HPDE6-E6E7 (cell line): ENCODE results near the gene HYOU1.
"Not testable (repeated sequence)": the region's sequence is repeated elsewhere in the genome, so short reads cannot be mapped to it uniquely, and the experiment has no call there.

ENCODE experiments used
- DNase-seq: peaks from one replicate; pipeline ENCODE4 v3.0.0; 2011; ENCODE audit warnings: missing footprints; ENCODE audit errors: extremely low spot score

HYOU1 gene

DNA sequence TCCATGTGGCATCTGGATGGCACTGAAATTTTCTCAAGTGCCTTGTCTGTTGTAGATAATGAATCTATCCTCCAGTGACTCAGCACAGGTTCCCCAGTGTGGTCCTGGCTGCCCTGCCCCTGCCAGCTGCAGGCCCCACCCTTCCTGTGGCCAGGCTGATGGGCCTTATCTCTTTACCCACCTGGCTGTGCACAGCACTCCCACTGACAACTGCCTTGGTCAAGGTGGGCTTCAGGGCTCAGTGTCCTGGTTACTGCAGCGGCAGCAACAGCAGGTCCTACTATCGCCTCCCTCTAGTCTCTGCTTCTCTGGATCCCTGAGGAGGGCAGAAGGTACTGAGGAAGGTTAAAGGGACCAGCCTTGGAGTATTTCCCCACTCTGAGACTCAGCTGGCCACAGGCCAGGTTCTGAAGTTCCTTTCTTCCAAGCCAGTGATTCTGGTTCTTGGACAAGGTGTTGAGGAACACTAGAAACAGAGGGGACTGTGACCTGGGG, 30.8 kb upstream of the HYOU1 start:
- no peak for DNase-seq

GRCh38 chr11:119087123-119087522, 30.1 kb upstream of the HYOU1 start:
- no peak for DNase-seq

- no peak for DNase-seq
Measured at GRCh38 chr11:119085437-119085847, 28.4 kb upstream of the HYOU1 start.

GRCh38 chr11:119084663-119085436, 27.8 kb upstream of the HYOU1 start, which contains the start of gene HMBS:
TSS of gene HMBS (plus strand) at chr11:119084881. CDS start at chr11:119085034, 153 bp downstream.
- peak; percentile 93 for DNase-seq

GRCh38 chr11:119081682-119082260, 24.8 kb upstream of the HYOU1 start:
- DNase-seq, result no peak

GRCh38 chr11:119078675-119079420, 21.8 kb upstream of the HYOU1 start:
- DNase-seq, result no peak

GRCh38 chr11:119077839-119078238, 20.8 kb upstream of the HYOU1 start:
- DNase-seq, result no peak

DNA sequence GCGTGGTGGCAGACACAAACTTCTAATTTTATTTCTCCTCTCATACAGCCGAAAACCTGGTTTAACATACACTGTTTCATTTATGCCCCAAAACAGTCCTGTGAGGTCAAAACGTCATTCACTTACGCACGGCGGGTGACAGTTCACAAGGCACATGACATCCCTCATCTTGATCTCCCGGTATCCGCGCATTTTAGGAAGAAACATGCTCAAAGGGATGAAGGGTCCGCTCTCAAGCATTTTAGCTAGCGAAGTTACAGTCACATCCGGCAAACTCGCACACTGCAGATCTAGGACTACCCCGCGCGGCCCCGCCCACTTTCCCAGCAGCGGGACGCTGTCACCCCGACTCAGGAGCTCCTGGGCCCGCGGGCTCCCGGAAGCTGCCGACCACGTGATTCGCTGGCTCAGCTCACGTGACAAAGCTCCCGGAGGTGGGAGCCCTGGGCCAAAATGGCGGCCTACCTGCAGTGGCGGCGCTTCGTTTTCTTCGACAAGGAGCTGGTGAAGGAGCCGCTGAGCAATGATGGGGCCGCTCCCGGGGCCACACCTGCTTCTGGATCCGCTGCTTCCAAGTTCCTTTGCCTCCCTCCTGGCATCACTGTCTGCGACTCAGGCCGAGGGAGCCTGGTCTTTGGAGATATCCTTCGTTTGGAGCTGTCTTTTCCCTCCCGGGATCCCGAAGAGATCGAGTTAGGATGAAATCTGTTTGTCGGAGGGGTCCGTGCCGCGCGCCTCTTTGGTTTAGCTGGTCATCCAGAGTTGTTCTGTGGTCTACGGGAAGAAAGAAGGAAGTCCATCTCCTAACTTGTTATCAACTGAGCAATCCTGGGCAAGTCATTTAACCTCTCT, 10.6 kb upstream of the HYOU1 start, which contains the start of gene VPS11:
VPS11 (plus strand) TSS at position 448 of the 852 bp plus-strand sequence; CDS start at position 454, 6 bp downstream.
- peak; percentile 100 for DNase-seq

DNA sequence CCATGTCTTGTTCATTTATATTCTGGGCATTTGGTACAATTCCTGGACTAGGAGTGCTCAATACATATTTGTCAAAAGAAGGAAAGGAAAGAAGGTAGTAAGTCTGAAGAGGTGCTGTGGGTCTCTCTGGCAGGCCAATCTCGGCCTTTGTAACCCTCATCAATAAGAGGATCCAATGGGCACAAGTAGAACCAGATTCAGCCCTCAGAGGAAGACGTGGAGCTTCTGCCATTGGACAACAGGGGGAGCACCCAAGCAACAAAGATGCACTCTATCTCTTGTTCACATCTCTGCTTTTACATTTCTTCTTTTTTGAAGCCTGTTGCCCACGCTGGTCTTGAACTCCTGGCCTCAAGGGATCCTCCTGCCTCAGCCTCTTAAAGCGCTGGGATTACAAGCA, 8.4 kb upstream of the HYOU1 start:
- peak; percentile 34 for DNase-seq

GRCh38 chr11:119062779-119063178, 5.8 kb upstream of the HYOU1 start:
- DNase-seq, result no peak

DNA sequence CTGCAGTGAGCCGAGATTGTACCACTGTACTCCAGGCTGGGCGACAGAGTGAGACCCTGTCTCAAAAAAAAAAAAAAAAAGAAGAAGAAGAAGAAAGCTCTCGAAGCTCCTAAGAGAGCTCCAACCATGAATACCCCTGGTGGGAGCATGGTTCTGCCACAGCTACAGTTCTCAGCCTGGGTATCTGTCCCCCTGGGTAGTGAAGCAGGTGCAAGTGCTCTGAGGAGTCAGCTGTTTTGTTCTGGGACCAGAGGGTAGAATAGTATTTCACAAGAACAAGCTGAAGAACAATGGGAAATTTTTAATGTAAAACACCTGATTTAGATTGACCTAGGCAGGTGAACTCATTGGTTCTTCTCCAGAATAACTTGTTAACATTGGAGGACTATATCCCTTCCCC, 4.3 kb upstream of the HYOU1 start:
- DNase-seq, result no peak

DNA sequence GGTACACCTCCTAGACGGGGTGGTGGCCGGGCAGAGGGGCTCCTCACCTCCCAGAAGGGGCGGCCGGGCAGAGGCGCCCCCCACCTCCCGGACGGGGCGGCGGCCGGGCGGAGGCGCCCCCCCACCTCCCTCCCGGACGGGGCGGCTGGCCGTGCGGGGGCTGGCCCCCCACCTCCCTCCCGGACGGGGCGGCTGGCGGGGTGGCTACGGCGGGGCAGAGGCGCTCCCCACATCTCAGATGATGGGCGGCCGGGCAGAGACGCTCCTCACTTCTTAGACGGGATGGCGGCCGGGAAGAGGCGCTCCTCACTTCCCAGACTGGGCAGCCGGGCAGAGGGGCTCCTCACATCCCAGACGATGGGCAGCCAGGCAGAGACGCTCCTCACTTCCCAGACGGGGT, 2.1 kb upstream of the HYOU1 start:
- not testable (repeated sequence) for DNase-seq

- peak; percentile 67 for DNase-seq
Measured at GRCh38 chr11:119056421-119056999, 495 bp downstream of the HYOU1 start.

DNA sequence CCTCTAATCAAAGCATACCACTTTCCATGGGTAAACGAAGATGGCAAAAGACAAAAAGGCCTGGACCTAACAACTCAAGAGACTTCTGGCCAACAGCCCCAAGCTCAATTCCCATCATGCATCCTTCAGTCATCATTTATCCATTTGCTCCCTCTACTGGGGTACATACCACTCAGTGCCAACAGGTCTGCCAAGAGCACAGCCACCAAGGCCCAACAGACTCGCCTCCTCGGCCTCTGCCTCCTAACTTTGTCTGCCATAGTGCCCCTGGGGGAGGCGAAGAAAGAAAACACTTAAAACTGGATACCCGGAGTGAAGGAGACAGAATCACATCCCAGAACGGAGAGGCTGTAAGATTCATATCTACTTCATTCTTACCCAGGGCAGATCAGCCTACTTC, 1.1 kb downstream of the HYOU1 start:
- peak; percentile 16 for DNase-seq

GRCh38 chr11:119054418-119054817, 2.6 kb downstream of the HYOU1 start:
- no peak for DNase-seq

GRCh38 chr11:119052163-119052814, 4.7 kb downstream of the HYOU1 start:
- DNase-seq, result no peak

DNA sequence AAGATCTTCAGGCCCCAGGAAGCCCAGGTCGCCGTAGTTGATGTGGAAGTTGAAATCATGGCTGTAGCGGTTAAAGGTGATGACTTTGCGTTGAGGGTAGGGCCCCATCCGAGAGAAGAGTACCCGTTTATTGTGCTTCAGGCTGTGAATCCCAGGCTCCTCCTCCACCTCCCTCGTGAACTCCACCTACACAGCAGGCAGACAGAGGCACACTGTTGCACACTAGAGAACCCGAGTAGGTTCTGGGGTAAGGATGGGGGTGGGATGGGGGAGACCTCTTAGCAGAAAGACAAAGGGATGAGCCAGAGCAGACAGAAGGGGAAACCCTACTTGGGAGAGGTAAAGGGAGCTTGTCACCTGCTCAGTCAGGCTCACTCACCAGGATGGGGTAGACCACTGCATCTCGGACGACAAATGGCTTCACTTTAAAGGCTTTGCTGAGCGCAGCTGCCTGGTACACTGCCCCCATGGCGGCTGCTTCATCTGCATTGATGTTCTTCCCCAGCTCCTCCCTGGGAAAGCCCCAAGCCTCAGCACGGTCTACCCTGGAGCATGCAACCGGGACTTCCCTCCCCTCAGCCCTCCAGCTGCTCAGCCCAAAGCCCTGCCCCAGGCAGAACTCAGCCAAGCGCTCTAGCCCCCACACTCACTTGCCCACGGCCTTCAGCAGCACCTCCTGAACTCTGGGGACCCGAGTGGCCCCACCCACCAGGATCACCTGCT, 5.4 kb downstream of the HYOU1 start:
- DNase-seq, result no peak

GRCh38 chr11:119049081-119049480, 7.9 kb downstream of the HYOU1 start:
- DNase-seq, result no peak

DNA sequence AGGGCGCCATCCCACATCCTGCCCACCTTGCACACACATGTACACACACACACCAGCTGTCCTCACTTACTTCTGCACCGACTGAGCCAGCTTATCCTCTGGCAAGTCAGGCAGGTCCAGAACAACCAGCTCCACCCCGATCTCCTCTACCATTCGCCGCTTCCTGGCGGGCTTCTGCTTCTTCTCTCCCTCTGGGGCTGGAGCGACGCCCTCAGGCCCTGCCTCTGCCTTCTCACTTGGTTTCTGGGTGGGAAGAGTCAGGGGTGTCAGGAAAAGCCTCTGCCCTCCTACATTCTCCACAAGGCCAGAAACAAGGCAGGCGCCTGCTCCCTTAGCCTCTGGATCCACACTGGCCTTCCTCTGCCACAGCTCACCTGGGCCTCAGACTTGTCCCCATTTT, 8.4 kb downstream of the HYOU1 start:
- DNase-seq, result no peak

- DNase-seq, result no peak
Measured at GRCh38 chr11:119047205-119047604, 9.8 kb downstream of the HYOU1 start.
